ENCODE data around the gene RAB15. TPM values are rescaled to one million over a fixed set of nuclear protein-coding genes. Genes with fewer than 3 reads are reported as not detected.

The RAB15 gene
- total and polyA plus RNA-seq, 7 experiments from 2014 or later = 4.7 to 11.1 (median 5.9) TPM

- intact Hi-C loops (cut with micrococcal nuclease) = no loop called here
- H3K27ac ChIP-seq (ENCODE audit: low read depth, low read length) = no peak overlapping the region
- peaks cover 14 to 51% (median 23%) of the 10 kb centered on the region in 7 donors for H3K4me1 Mint-ChIP-seq
- peaks cover 0 to 4% (median 0%) of the 10 kb centered on the region in 5 donors for H3K27me3 Mint-ChIP-seq
- peak overlapping the region in 1 of 9 donors; percentile 34 for H3K27ac Mint-ChIP-seq
- peaks cover 1 to 22% (median 5%) of the 10 kb centered on the region in 5 donors for H3K36me3 Mint-ChIP-seq
- POLR2A ChIA-PET = no interaction called here
- no peak for ATAC-seq
- H3K36me3 ChIP-seq (ENCODE audit: control insufficient read depth in 2 of 3, insufficient read depth in 3 of 3, low read length in 3 of 3) = no peaks in the 10 kb centered on the region
- no peak overlapping the region for H3K4me3 Mint-ChIP-seq
- CTCF ChIA-PET = interaction anchor here (1.0 kb wide), 1 partner anchor 142 kb away, joined by 3 read pairs; no protein-coding TSS in a partner anchor
- no peaks in the 10 kb centered on the region for H3K4me1 ChIP-seq (ENCODE audit: control insufficient read depth in 2 of 2, insufficient read depth in 2 of 2, low read length in 2 of 2)
- no peaks in the 10 kb centered on the region for H3K9me3 ChIP-seq (ENCODE audit: control insufficient read depth in 2 of 3, low read length in 3 of 3)
- H3K9me3 Mint-ChIP-seq = peaks cover 0 to 1% (median 0%) of the 10 kb centered on the region in 11 donors
- no peak overlapping the region for H3K4me3 ChIP-seq (ENCODE audit: low read length)
- DNase-seq = no peak
- H3K27me3 ChIP-seq (ENCODE audit: control insufficient read depth in 2 of 2, insufficient read depth in 2 of 2, low read length in 2 of 2) = no peaks in the 10 kb centered on the region
Measured at GRCh38 chr14:64965356-64966000, 6.7 kb downstream of the RAB15 start.

GRCh38 chr14:64963611-64964010, 8.5 kb downstream of the RAB15 start:
- no peaks in the 10 kb centered on the region for H3K36me3 ChIP-seq (ENCODE audit: control insufficient read depth in 2 of 3, insufficient read depth in 3 of 3, low read length in 3 of 3)
- Mint-ChIP-seq H3K36me3 (peaks cover 1 to 22% (median 5%) of the 10 kb centered on the region in 5 donors), H3K27me3 (no peaks in the 10 kb centered on the region), H3K9me3 (peaks cover 0 to 1% (median 0%) of the 10 kb centered on the region in 11 donors), H3K4me3 (no peak overlapping the region), H3K27ac (no peak overlapping the region), H3K4me1 (peaks cover 9 to 49% (median 18%) of the 10 kb centered on the region in 7 donors)
- H3K4me1 ChIP-seq (ENCODE audit: control insufficient read depth in 2 of 2, insufficient read depth in 2 of 2, low read length in 2 of 2) = no peaks in the 10 kb centered on the region
- no peak overlapping the region for H3K27ac ChIP-seq (ENCODE audit: low read depth, low read length)
- ATAC-seq = no peak
- ChIA-PET POLR2A (no interaction called here), CTCF (no interaction called here)
- DNase-seq = no peak
- no peaks in the 10 kb centered on the region for H3K27me3 ChIP-seq (ENCODE audit: control insufficient read depth in 2 of 2, insufficient read depth in 2 of 2, low read length in 2 of 2)
- intact Hi-C loops (cut with micrococcal nuclease) = no loop called here
- H3K4me3 ChIP-seq (ENCODE audit: low read length) = no peak overlapping the region
- no peaks in the 10 kb centered on the region for H3K9me3 ChIP-seq (ENCODE audit: control insufficient read depth in 2 of 3, low read length in 3 of 3)

- Mint-ChIP-seq H3K27me3 (no peaks in the 10 kb centered on the region), H3K4me1 (peaks cover 3 to 28% (median 13%) of the 10 kb centered on the region in 7 donors), H3K9me3 (peaks cover 0 to 1% (median 0%) of the 10 kb centered on the region in 11 donors), H3K36me3 (peaks cover 1 to 16% (median 5%) of the 10 kb centered on the region in 5 donors), H3K4me3 (no peak overlapping the region), H3K27ac (no peak overlapping the region)
- CTCF ChIA-PET = interaction anchor here (1.2 kb wide), 1 partner anchor 69 kb away, joined by 3 read pairs; no protein-coding TSS in a partner anchor
- Histone ChIP-seq H3K27me3 (ENCODE audit: control insufficient read depth in 2 of 2, insufficient read depth in 2 of 2, low read length in 2 of 2) (no peaks in the 10 kb centered on the region), H3K27ac (ENCODE audit: low read depth, low read length) (no peak overlapping the region), H3K9me3 (ENCODE audit: control insufficient read depth in 2 of 3, low read length in 3 of 3) (no peaks in the 10 kb centered on the region), H3K36me3 (ENCODE audit: control insufficient read depth in 2 of 3, insufficient read depth in 3 of 3, low read length in 3 of 3) (peaks cover 0 to 8% (median 0%) of the 10 kb centered on the region in 3 experiments), H3K4me3 (ENCODE audit: low read length) (no peak overlapping the region), H3K4me1 (ENCODE audit: control insufficient read depth in 2 of 2, insufficient read depth in 2 of 2, low read length in 2 of 2) (no peaks in the 10 kb centered on the region)
- no peak for DNase-seq
- POLR2A ChIA-PET = no interaction called here
- ATAC-seq = no peak
- intact Hi-C loops (cut with micrococcal nuclease) = no loop called here
Measured at GRCh38 chr14:64960762-64961276, 11.3 kb downstream of the RAB15 start.

GRCh38 chr14:64958743-64959142, 13.4 kb downstream of the RAB15 start:
- intact Hi-C loops (cut with micrococcal nuclease) = no loop called here
- no peak overlapping the region for H3K4me3 ChIP-seq (ENCODE audit: low read length)
- no peaks in the 10 kb centered on the region for H3K9me3 ChIP-seq (ENCODE audit: control insufficient read depth in 2 of 3, low read length in 3 of 3)
- no peak overlapping the region for H3K27ac Mint-ChIP-seq
- H3K27me3 Mint-ChIP-seq = no peaks in the 10 kb centered on the region
- H3K27me3 ChIP-seq (ENCODE audit: control insufficient read depth in 2 of 2, insufficient read depth in 2 of 2, low read length in 2 of 2) = no peaks in the 10 kb centered on the region
- H3K4me1 Mint-ChIP-seq = peaks cover 3 to 29% (median 14%) of the 10 kb centered on the region in 7 donors
- H3K9me3 Mint-ChIP-seq = no peaks in the 10 kb centered on the region
- POLR2A ChIA-PET = interaction anchor here (1.1 to 1.5 kb wide), 2 partner anchors 12 to 44 kb away, joined by 3 to 4 read pairs; partner anchors contain the start of gene CHURC1
- H3K27ac ChIP-seq (ENCODE audit: low read depth, low read length) = no peak overlapping the region
- DNase-seq (no peak), ATAC-seq (no peak)
- no peak overlapping the region for H3K4me3 Mint-ChIP-seq
- H3K36me3 ChIP-seq (ENCODE audit: control insufficient read depth in 2 of 3, insufficient read depth in 3 of 3, low read length in 3 of 3) = peaks cover 0 to 8% (median 0%) of the 10 kb centered on the region in 3 experiments
- CTCF ChIA-PET = no interaction called here
- H3K4me1 ChIP-seq (ENCODE audit: control insufficient read depth in 2 of 2, insufficient read depth in 2 of 2, low read length in 2 of 2) = no peaks in the 10 kb centered on the region
- peaks cover 0 to 19% (median under 1%) of the 10 kb centered on the region in 5 donors for H3K36me3 Mint-ChIP-seq

- no peak for ATAC-seq
- Mint-ChIP-seq H3K4me1 (peaks cover 3 to 34% (median 13%) of the 10 kb centered on the region in 7 donors), H3K27me3 (no peaks in the 10 kb centered on the region), H3K9me3 (no peaks in the 10 kb centered on the region), H3K27ac (peak overlapping the region in 1 of 9 donors; percentile 9), H3K4me3 (no peak overlapping the region), H3K36me3 (peaks cover 0 to 19% (median 0%) of the 10 kb centered on the region in 5 donors)
- H3K36me3 ChIP-seq (ENCODE audit: control insufficient read depth in 2 of 3, insufficient read depth in 3 of 3, low read length in 3 of 3) = peaks cover 0 to 8% (median 0%) of the 10 kb centered on the region in 3 experiments
- CTCF ChIA-PET = interaction anchor here (1.3 kb wide), 1 partner anchor 66 kb away, joined by 3 read pairs; no protein-coding TSS in a partner anchor
- H3K27me3 ChIP-seq (ENCODE audit: control insufficient read depth in 2 of 2, insufficient read depth in 2 of 2, low read length in 2 of 2) = no peaks in the 10 kb centered on the region
- H3K4me3 ChIP-seq (ENCODE audit: low read length) = no peak overlapping the region
- H3K4me1 ChIP-seq (ENCODE audit: control insufficient read depth in 2 of 2, insufficient read depth in 2 of 2, low read length in 2 of 2) = no peaks in the 10 kb centered on the region
- intact Hi-C loops (cut with micrococcal nuclease) = no loop called here
- H3K27ac ChIP-seq (ENCODE audit: low read depth, low read length) = no peak overlapping the region
- POLR2A ChIA-PET = interaction anchor here (0.6 to 1.5 kb wide), 3 partner anchors 11 to 416 kb away, joined by 3 to 4 read pairs (median 3); partner anchors contain the start of gene CHURC1
- no peaks in the 10 kb centered on the region for H3K9me3 ChIP-seq (ENCODE audit: control insufficient read depth in 2 of 3, low read length in 3 of 3)
- no peak for DNase-seq
Measured at GRCh38 chr14:64958201-64958600, 13.9 kb downstream of the RAB15 start.

GRCh38 chr14:64956697-64957406, 15.3 kb downstream of the RAB15 start:
- Histone ChIP-seq H3K36me3 (ENCODE audit: control insufficient read depth in 2 of 3, insufficient read depth in 3 of 3, low read length in 3 of 3) (peaks cover 0 to 10% (median 0%) of the 10 kb centered on the region in 3 experiments), H3K4me3 (ENCODE audit: low read length) (no peak overlapping the region), H3K27me3 (ENCODE audit: control insufficient read depth in 2 of 2, insufficient read depth in 2 of 2, low read length in 2 of 2) (no peaks in the 10 kb centered on the region), H3K9me3 (ENCODE audit: control insufficient read depth in 2 of 3, low read length in 3 of 3) (no peaks in the 10 kb centered on the region), H3K27ac (ENCODE audit: low read depth, low read length) (no peak overlapping the region), H3K4me1 (ENCODE audit: control insufficient read depth in 2 of 2, insufficient read depth in 2 of 2, low read length in 2 of 2) (no peaks in the 10 kb centered on the region)
- no peak for ATAC-seq
- POLR2A ChIA-PET = interaction anchor here (1.4 kb wide), 1 partner anchor 42 kb away, joined by 4 read pairs; the partner anchor contains the start of gene CHURC1
- Mint-ChIP-seq H3K4me1 (peaks cover 12 to 36% (median 24%) of the 10 kb centered on the region in 7 donors), H3K4me3 (no peak overlapping the region), H3K27me3 (no peaks in the 10 kb centered on the region), H3K27ac (no peak overlapping the region), H3K36me3 (peaks cover 0 to 30% (median 0%) of the 10 kb centered on the region in 5 donors), H3K9me3 (no peaks in the 10 kb centered on the region)
- intact Hi-C loops (cut with micrococcal nuclease) = no loop called here
- DNase-seq = no peak
- CTCF ChIA-PET = interaction anchor here (1.3 kb wide), 1 partner anchor 65 kb away, joined by 3 read pairs; no protein-coding TSS in a partner anchor
